Stimulated activated naive B cell treated with anti-CD40 and anti-IgM and Interleukin-4, amounts not matched to agents 10 μg/mL and 1 μg/mL and 100 μg/mL, for 72 hours (primary cell): ENCODE measurements around the gene INTS11.

Experiments used
- ATAC-seq, 2 donors: fragments of 150-1000 bp; cut with Tn5 transposase; replicated peaks; 2 replicates each; pipeline ENCODE4 v1.10.0; 2021; ENCODE audit warnings: moderate library complexity in 1 of 2
- DNase-seq: peaks from one replicate; pipeline ENCODE4 v3.0.0; 2021
- H3K27ac Mint-ChIP-seq: one replicate; pipeline ENCODE4 v1.8.0; 2022; ENCODE audit warnings: mild to moderate bottlenecking, mixed read lengths
- H3K27me3 Mint-ChIP-seq, 2 donors: one replicate each; pipeline ENCODE4 v1.8.0; 2022; ENCODE audit warnings: mixed read lengths in 2 of 2
- H3K36me3 Mint-ChIP-seq, 2 donors: one replicate each; pipeline ENCODE4 v1.8.0; 2022; ENCODE audit warnings: mixed read lengths in 2 of 2, mild to moderate bottlenecking in 1 of 2
- H3K4me1 Mint-ChIP-seq, 2 donors: one replicate each; pipeline ENCODE4 v1.8.0; 2022; ENCODE audit warnings: mixed read lengths in 2 of 2, mild to moderate bottlenecking in 1 of 2
- H3K4me3 Mint-ChIP-seq, 2 donors: one replicate each; pipeline ENCODE4 v1.8.0; 2022; ENCODE audit warnings: mild to moderate bottlenecking in 2 of 2, mixed read lengths in 2 of 2, moderate library complexity in 1 of 2
- H3K9me3 Mint-ChIP-seq, 2 donors: one replicate each; pipeline ENCODE4 v1.8.0; 2022; ENCODE audit warnings: mixed read lengths in 2 of 2, mild to moderate bottlenecking in 1 of 2

Gene INTS11

DNA sequence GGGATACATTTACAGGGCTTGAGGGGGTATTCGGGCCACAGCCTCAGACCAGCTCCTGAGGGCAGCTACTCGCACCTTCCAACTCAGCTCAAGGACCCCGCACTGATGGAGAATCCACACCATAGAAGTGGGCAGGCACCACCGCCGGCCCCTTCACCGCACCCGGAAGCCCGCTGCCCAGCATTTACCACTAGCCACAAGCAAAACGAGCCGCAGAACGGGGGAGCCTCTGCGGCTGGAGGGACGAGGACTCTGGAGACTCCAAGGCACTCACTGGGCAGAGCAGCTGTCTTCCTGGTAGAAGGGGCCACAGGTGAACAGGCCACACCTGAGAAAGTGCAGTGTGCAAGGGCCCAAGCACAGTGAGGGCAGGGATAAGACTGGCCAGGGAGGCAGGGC is 56.2 kb downstream of the INTS11 start:
- no peak overlapping the region for H3K27ac Mint-ChIP-seq
- peaks cover 33 to 54% of the 10 kb centered on the region in 2 donors for H3K36me3 Mint-ChIP-seq
- no peak overlapping the region for H3K4me3 Mint-ChIP-seq
- DNase-seq (no peak), ATAC-seq (no peak)
- no peaks in the 10 kb centered on the region for H3K9me3 Mint-ChIP-seq
- peaks cover 32 to 54% of the 10 kb centered on the region in 2 donors for H3K4me1 Mint-ChIP-seq
- no peaks in the 10 kb centered on the region for H3K27me3 Mint-ChIP-seq

DNA sequence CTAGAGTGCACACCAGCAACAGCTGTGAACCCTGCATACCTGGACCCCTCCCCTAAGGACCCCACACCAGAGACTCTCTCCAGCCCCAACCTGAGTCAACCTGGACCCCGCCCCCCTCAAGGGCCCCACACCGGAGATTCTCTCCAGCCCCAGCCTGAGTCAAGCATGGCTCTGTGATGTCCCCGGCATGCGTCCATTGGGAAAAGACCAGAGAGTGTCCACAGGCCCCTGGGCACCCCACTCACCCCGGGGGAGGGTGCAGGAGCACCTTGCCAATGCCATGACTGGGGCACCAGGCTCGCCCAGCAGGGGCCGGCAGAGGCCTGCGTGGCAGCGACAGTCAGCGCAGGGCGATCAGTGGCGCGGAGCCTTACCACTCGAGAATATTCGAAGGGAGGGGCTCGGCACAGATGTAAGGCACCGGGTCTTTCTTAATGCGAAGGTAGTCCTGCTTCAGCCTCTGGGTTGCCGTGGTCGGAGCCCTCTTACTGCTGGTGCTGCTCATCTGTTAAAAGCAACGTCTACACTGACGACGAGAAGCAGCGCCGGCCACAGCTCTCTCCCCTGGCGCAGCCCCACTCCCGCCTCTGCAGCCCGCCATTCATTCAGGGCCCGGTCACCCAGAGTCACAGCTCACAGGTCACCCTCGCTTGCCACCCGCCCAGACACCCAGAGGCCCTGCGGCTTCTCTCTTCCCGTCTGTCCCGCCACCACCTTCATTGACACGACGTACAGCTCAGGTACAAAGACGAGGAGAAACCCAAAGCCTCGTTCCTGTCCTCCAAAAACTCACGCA is 56.8 kb downstream of the INTS11 start:
- Mint-ChIP-seq H3K36me3 (peaks cover 35 to 51% of the 10 kb centered on the region in 2 donors), H3K4me1 (peaks cover 30 to 51% of the 10 kb centered on the region in 2 donors), H3K27me3 (no peaks in the 10 kb centered on the region), H3K27ac (no peak overlapping the region), H3K9me3 (no peaks in the 10 kb centered on the region), H3K4me3 (no peak overlapping the region)
- DNase-seq (no peak), ATAC-seq (no peak)

DNA sequence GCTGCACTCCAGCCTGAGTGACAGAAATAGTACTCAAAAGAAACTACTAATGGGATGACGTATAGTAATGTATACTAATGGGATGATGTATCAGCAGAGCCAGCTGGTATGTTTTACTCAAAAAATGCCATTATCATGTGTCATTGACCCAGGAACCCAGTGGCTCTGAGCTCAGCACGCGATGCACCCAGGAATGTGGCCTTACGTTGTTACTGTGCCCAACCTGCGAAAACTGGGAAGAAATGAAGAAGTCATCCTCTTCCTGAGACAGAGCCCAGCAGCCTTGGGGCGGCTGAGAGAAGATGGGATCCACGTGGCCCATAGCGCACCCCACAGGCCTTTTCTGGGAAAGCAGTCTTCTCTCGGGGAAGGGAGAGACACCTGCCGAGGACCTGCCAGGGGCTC is 59.6 kb downstream of the INTS11 start:
- Mint-ChIP-seq H3K27me3 (no peaks in the 10 kb centered on the region), H3K4me1 (peaks cover 22 to 39% of the 10 kb centered on the region in 2 donors), H3K36me3 (peaks cover 29 to 48% of the 10 kb centered on the region in 2 donors), H3K27ac (no peak overlapping the region), H3K9me3 (no peaks in the 10 kb centered on the region), H3K4me3 (no peak overlapping the region)
- DNase-seq (no peak), ATAC-seq (no peak)

DNA sequence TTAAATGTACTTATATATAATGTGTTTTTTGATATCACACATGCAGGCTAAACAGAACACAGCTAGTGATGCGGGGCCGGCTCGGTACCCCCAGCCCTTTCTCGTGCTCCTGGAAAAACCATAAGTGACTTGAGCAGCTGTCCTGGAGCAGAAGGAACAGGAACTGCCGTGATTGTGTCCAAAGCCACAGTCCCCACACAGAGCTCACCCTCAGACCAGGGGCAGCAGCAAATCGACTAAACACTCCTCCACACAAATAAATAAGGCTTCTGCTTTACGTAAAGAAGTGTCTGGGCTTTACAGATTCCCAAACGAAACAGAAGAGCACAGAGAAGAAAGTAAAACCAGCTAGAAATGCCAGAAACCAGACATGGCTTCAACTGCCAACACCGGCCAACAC is 60.4 kb downstream of the INTS11 start:
- H3K4me1 Mint-ChIP-seq = peaks cover 23 to 42% of the 10 kb centered on the region in 2 donors
- no peak for ATAC-seq
- no peaks in the 10 kb centered on the region for H3K9me3 Mint-ChIP-seq
- DNase-seq = no peak
- H3K27ac Mint-ChIP-seq = no peak overlapping the region
- no peaks in the 10 kb centered on the region for H3K27me3 Mint-ChIP-seq
- no peak overlapping the region for H3K4me3 Mint-ChIP-seq
- peaks cover 34 to 52% of the 10 kb centered on the region in 2 donors for H3K36me3 Mint-ChIP-seq

DNA sequence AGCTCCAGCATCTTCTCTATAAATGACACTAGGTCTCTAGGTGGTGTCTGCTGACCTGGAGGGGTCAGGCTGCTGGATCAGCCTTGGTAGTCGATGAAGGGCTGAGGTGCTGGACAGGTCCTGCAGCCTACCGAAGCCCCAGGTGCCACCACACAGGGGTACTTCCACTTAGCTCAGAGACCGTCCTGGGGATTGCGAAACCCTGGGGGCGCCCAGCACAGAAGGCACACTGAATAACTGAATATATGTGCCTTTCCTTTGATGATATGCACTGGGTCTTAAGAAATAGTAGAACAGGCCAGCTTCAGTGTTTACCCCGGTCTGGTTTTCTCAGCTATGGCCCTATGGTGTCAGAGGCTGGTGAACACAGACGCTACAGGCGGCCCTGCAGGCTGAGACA is 61.7 kb downstream of the INTS11 start:
- H3K4me3 Mint-ChIP-seq = no peak overlapping the region
- no peaks in the 10 kb centered on the region for H3K27me3 Mint-ChIP-seq
- H3K4me1 Mint-ChIP-seq = peaks cover 22 to 41% of the 10 kb centered on the region in 2 donors
- no peaks in the 10 kb centered on the region for H3K9me3 Mint-ChIP-seq
- DNase-seq (no peak), ATAC-seq (no peak)
- H3K27ac Mint-ChIP-seq = no peak overlapping the region
- peaks cover 35 to 56% of the 10 kb centered on the region in 2 donors for H3K36me3 Mint-ChIP-seq

DNA sequence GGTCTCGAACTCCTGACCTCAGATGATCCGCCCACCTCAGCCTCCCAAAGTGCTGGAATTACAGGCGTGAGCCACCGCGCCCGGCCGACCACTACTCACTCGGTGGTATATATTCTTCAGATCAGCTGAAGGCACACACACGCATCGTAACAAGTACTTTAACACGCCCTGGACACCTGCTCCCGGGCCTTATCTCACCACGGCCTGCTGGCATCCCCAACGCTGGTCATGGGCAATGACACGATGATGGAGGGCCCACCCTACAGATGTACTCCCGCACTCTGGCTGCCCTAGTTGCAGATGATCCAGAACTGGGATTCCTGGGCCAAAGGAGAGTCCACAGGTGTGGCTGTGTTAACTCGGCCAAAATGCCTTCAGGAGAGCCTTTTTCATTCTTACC is 62.4 kb downstream of the INTS11 start:
- H3K36me3 Mint-ChIP-seq = peaks cover 37 to 56% of the 10 kb centered on the region in 2 donors
- no peaks in the 10 kb centered on the region for H3K27me3 Mint-ChIP-seq
- no peak overlapping the region for H3K4me3 Mint-ChIP-seq
- DNase-seq (no peak), ATAC-seq (no peak)
- H3K4me1 Mint-ChIP-seq = peaks cover 23 to 37% of the 10 kb centered on the region in 2 donors
- no peak overlapping the region for H3K27ac Mint-ChIP-seq
- H3K9me3 Mint-ChIP-seq = no peaks in the 10 kb centered on the region
